Suppressor macrophage treated with lipopolysaccharide for 4 hours (primary cell): ENCODE measurements around the gene SHISAL1.

ENCODE experiments used
- DNase-seq: peaks from one replicate; pipeline ENCODE4 v3.0.0-alpha.2; 2020

SHISAL1 gene

GRCh38 chr22:44312766-44313165, at the start of gene SHISAL1:
TSS of gene SHISAL1 (minus strand) at chr22:44312951. CDS start at chr22:44300945, 12,006 bp downstream.
- no peak for DNase-seq

- no peak for DNase-seq
These were observed 48.8 kb upstream of the SHISAL1 start for GRCh38 chr22:44361391-44362126.

- DNase-seq, result no peak
These were observed 48.1 kb upstream of the SHISAL1 start for GRCh38 chr22:44360668-44361381.

- no peak for DNase-seq
These were observed 47.5 kb upstream of the SHISAL1 start for GRCh38 chr22:44360306-44360667.

- DNase-seq, result no peak
These were observed 46.9 kb upstream of the SHISAL1 start for GRCh38 chr22:44359496-44360110.

- DNase-seq, result no peak
These were observed 46.1 kb upstream of the SHISAL1 start for GRCh38 chr22:44358709-44359440.

- DNase-seq, result no peak
These were observed 45.3 kb upstream of the SHISAL1 start for GRCh38 chr22:44357966-44358465.

- DNase-seq, result no peak
These were observed 44.7 kb upstream of the SHISAL1 start for GRCh38 chr22:44357296-44357965.

- no peak for DNase-seq
These were observed 42.9 kb upstream of the SHISAL1 start for GRCh38 chr22:44355716-44356070.

GRCh38 chr22:44354288-44354687, 41.5 kb upstream of the SHISAL1 start:
- no peak for DNase-seq

- no peak for DNase-seq
These were observed 40.3 kb upstream of the SHISAL1 start for GRCh38 chr22:44353041-44353440.

GRCh38 chr22:44352378-44353035, 39.8 kb upstream of the SHISAL1 start:
- DNase-seq, result no peak

GRCh38 chr22:44351685-44352377, 39.1 kb upstream of the SHISAL1 start:
- peak; percentile 40 for DNase-seq

GRCh38 chr22:44351037-44351436, 38.3 kb upstream of the SHISAL1 start:
- DNase-seq, result no peak

GRCh38 chr22:44349594-44349993, 36.8 kb upstream of the SHISAL1 start:
- DNase-seq, result no peak

GRCh38 chr22:44348971-44349560, 36.3 kb upstream of the SHISAL1 start:
- DNase-seq, result no peak

GRCh38 chr22:44347549-44347948, 34.8 kb upstream of the SHISAL1 start:
- no peak for DNase-seq

- no peak for DNase-seq
These were observed 34.3 kb upstream of the SHISAL1 start for GRCh38 chr22:44347080-44347479.

GRCh38 chr22:44345872-44346271, 33.1 kb upstream of the SHISAL1 start:
- DNase-seq, result no peak

GRCh38 chr22:44344407-44344806, 31.7 kb upstream of the SHISAL1 start:
- DNase-seq, result no peak

GRCh38 chr22:44342347-44342956, 29.7 kb upstream of the SHISAL1 start:
- DNase-seq, result no peak
